Stimulated activated CD4-positive, alpha-beta T cell treated with anti-CD3 and anti-CD28 coated beads, Interleukin-4, amount 100 ng/mL, for 24 hours (primary cell): ENCODE data around the gene F5.

ENCODE experiments used
- DNase-seq: peaks from one replicate; pipeline ENCODE4 v3.0.0-alpha.2; 2020

F5 gene

DNA sequence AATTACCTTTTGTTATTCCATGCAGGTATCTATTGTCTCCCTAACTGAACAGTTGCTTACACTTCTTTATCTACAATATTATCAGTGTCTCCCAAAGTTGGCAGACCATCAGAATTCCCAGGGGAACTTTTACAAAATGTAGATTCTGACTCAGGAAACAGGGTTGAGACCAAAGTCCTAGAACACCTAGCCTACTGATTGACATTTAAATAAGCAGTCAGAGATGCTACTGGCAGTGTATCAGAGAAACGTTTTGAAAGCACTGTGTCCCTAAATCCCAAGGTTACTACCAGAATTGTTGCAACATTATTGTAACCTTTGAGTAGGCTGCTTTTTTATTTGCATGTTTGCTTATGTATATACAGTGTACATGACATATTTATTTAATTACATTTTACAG lies 1.8 kb upstream of the F5 start:
- DNase-seq, result no peak

- no peak for DNase-seq
Measured at GRCh38 chr1:169586067-169586394, 250 bp downstream of the F5 start.

DNA sequence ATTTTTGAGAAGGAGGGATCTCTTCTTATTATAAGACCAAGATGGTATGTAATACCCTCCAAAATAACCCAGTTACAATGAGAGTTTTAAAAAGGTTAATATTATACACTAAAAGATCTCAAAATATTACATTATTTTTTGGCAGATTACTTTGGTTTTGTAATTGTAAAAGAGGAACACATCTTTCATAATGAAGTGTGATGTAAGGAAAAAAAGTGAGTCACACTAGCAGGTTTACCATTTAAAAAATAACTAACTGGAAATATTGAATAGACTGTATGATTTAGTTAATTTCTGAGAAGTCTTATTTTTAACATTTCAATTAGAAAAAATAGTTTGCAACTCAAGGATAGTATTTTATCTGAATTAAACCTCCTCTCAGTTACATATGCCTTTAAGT lies 1.1 kb downstream of the F5 start:
- DNase-seq, result no peak

GRCh38 chr1:169584483-169585144 lies 1.7 kb downstream of the F5 start:
- peak; percentile 39 for DNase-seq

DNA sequence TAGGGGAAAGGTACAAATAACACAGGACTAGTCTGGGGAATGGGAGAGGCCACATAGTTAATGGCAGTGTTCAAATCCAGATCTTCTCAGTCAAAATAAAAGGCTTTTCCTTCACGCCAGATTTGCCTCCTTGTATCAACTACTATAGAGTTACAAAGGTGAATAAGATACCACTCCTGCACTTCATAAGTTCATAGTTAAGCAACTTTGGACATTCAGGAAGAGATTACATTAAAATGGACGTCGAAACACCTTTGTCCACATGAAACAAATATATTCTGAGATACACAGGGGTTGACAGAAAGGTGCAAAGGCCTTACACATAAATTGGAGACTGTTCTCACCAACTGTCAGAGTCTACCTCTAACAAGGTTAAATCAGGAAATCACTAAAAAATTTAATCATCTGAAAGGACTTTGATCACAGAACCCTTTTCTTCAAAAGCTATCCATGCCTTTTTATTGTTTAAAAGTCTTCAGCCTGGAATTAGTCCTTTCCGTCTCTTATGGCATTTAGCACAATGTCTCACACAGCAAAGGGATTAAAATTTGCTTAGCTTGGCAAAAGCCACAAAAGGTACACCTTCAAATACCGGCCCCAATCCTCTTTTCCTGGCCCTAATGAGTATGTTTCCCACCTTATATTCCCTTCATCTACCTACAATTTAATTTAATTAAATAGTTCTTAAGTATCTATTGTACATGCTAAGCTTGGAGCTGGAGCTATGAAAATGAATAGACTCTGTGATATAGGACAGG lies 8.1 kb downstream of the F5 start:
- no peak for DNase-seq

GRCh38 chr1:169576935-169577331 lies 9.3 kb downstream of the F5 start:
- DNase-seq, result no peak

- DNase-seq, result no peak
Measured at GRCh38 chr1:169576241-169576934, 9.9 kb downstream of the F5 start.

DNA sequence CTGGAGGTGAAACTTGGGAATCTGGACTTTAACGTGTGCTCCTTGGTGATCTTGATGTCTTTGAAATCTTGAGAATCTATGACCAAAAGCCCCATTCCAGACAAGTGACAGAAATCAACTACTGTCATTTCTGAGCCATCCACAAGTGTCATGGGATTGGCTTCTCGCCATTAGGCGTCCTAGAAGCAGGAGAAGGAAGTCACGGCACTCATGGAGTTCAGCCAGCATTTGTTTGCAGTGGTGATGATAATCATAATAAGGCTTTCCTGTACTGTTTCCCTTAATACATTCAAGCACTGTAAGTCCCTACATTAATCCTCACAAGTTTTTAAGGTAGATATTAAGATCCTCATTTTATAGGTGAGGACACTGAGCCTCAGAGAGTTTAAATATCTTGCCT lies 11.9 kb downstream of the F5 start:
- DNase-seq, result no peak

- DNase-seq, result no peak
Measured at GRCh38 chr1:169572187-169572586, 14.1 kb downstream of the F5 start.

- DNase-seq, result no peak
Measured at GRCh38 chr1:169571450-169571849, 14.8 kb downstream of the F5 start.

DNA sequence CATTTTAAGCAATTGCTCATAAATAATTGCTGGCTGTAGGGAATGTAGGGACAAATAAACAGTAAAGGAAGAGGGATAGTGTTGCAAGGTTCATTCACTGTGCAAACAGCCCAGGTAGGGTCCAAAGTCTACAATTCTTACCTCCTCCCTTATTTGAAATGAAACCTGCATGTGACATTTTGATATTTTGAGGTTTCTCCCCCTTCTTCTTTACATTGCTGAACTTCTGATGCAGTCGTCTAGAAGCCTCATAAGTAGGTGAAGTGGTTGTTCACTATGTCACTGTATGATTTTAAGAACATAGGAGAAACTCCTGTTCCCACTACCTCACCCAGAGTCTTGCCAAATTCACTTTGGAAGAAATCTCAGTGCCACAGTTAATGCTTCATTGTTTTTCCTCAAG lies 16.1 kb downstream of the F5 start:
- DNase-seq, result no peak

GRCh38 chr1:169568497-169568896 lies 17.8 kb downstream of the F5 start:
- no peak for DNase-seq

DNA sequence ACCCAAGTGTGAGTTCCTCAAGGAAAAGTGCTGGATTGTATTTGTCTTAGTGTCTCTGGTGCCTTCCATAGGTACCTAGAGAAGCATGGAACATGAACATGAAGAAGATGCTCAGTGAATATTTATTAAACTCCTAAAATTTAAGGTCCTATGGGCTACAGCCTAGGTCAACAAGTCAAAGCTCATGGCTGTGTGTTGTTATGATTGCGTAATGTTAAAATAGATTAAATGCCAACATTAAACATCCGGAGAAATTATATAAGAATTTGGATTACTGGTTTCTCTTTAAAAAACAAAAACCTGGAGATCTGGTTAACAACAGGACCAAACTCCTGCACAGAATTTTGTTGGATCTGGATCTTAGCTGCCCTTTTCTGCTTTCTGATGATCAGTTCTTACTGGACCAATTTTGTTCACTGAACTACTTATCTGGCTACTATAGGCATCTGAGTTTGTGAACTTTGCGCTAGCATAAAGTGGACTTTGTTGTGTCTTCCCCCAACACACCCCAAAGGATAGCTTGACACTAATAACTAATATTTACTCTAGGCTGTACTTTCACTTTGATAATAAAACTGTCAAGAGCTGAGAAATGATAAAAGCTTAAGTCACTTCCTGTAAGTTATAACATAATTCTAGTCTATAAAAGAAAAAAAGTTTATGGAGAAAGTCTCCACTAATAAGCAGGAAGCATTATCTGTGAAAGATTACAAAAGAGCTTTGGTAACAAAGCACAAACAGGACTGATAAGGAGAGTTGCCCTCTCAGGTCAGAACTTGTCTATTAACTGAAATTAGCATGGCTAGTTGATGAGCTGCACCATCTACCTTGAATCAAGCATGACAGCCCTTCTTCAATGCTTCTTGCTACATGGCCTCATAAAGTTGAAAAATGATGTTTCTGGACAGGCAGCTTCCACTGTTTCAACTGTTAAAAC lies 20.7 kb downstream of the F5 start:
- DNase-seq, result no peak

- no peak for DNase-seq
Measured at GRCh38 chr1:169563650-169564049, 22.6 kb downstream of the F5 start.

DNA sequence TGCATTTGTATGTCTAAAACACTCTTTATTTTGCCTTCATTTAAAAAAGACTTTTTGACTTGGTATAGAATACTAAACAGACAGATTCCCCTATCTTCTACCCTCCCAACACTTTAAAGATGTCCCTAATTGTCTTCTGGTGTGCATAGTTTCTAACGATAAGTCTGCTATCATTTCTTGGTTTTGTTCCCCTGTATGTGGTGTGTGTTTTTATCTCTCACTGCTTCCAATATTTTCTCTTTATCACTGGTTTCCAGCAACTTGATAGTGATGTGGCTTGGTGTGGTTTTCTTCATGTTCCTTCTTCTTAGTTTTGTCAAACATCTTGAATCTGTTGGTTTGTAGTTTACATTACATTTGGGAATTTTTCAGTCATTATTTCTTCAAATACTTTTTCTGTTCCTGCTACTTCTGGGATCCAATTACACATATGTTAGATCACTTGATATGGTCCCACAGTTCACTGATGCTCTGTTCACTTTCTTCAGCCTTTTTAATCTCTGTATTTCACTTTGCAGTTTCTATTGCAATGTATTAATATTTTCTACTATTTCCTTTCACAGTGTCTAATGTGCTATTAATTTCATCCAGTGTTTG lies 23.2 kb downstream of the F5 start:
- no peak for DNase-seq

- DNase-seq, result no peak
Measured at GRCh38 chr1:169561692-169562091, 24.6 kb downstream of the F5 start.

DNA sequence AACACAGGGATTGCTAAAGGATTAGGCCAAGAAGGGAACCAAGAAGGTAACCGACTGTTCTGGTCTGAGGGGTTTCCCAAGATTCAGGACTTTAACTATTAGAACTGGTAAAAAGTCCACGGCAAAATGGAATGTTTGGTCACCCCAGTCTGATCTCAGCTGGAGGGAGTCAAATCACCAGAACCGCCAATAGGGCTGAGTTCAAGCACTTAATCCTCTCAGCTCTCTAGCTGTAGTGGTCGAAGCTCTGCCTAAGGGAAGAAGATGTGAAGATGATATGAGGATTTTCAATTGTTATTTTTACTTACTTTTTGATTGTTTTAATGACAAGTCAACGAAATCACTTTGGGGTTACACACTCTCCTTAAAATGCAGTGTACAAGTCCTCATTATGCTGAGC lies 29.1 kb downstream of the F5 start:
- no peak for DNase-seq

GRCh38 chr1:169550294-169550693 lies 36.0 kb downstream of the F5 start:
- DNase-seq, result no peak

- DNase-seq, result no peak
Measured at GRCh38 chr1:169548282-169548681, 38.0 kb downstream of the F5 start.

DNA sequence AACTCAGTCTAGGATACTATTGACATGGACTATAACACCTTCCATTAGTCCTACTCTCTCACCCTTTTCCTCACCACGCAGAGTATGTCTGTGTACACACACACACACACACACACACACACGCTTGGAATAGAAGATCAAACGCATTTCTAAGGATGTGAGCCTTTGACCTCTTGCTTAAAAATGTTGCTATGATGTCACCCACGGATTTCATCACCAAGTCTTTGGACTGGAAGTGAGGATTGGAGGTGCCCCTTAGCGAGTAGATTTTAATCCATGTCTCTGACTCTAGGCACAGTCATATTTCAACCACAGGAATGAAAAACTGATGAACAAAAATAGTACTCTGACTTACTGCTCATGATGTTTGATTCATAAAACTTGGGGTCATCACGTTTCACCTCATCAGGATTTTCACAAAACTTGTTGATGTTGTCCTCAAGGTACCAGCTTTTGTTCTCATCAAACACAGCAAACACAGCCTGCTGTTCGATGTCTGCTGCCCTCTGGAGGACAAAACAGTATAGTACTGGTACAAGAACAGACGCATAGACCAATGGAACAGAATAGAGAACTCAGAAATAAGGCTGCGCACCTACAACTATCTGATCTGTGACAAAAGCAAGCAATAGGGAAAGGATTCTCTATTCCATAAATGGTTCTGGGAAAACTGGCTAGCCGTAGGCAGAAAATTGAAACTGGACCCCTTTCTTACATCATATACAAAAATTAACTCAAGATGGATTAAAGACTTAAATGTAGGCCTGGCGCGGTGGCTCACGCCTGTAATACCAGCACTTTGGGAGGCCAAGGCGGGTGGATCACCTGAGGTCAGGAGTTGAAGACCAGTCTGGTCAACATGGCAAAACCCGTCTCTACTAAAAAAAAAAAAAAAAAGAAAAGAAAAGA lies 39.9 kb downstream of the F5 start:
- DNase-seq, result peak; percentile 57

GRCh38 chr1:169545472-169545871 lies 40.8 kb downstream of the F5 start:
- DNase-seq, result no peak
